MM.1S (cell line): ENCODE measurements around the gene SRM.
"Not testable (repeated sequence)": the region's sequence is repeated elsewhere in the genome, so short reads cannot be mapped to it uniquely, and the experiment has no call there.

Experiments
- DNase-seq: peaks from one replicate; pipeline ENCODE4 v3.0.0-alpha.2; 2015
- H2AFZ ChIP-seq: fragments of 300-600 bp; sonication (generic); 2 replicates; pipeline ENCODE4 v1.6.0; 2016; ENCODE audit warnings: antibody characterized with exemption, low read length
- H3F3A ChIP-seq: fragments of 300-600 bp; sonication (generic); 2 replicates; pipeline ENCODE4 v1.6.1; 2016; ENCODE audit warnings: mild to moderate bottlenecking, antibody characterized with exemption, low read length, moderate library complexity, mixed read lengths; ENCODE audit not compliant: insufficient read depth
- H3K27ac ChIP-seq: fragments of 300-600 bp; sonication (generic); 2 replicates; pipeline ENCODE4 v1.5.1; 2016; ENCODE audit warnings: mild to moderate bottlenecking, low read length
- H3K27me3 ChIP-seq: fragments of 300-600 bp; sonication (generic); replicated peaks from 2 replicates; pipeline ENCODE4 v1.6.0; 2016; ENCODE audit warnings: low read length; ENCODE audit not compliant: insufficient read depth
- H3K36me3 ChIP-seq: fragments of 300-600 bp; sonication (generic); replicated peaks from 2 replicates; pipeline ENCODE4 v1.6.1; 2016; ENCODE audit warnings: mild to moderate bottlenecking, low read length, mixed read lengths; ENCODE audit not compliant: insufficient read depth
- H3K4me1 ChIP-seq: fragments of 300-600 bp; sonication (generic); 2 replicates; pipeline ENCODE4 v1.6.1; 2016; ENCODE audit warnings: low read length, mixed read lengths
- H3K4me2 ChIP-seq: fragments of 300-600 bp; sonication (generic); 2 replicates; pipeline ENCODE4 v1.6.0; 2016; ENCODE audit warnings: low read depth, low read length
- H3K4me3 ChIP-seq: fragments of 300-600 bp; sonication (generic); 2 replicates; pipeline ENCODE4 v1.5.1; 2016; ENCODE audit warnings: low read length, mixed read lengths
- H3K79me2 ChIP-seq: fragments of 300-600 bp; sonication (generic); 2 replicates; pipeline ENCODE4 v1.6.1; 2016; ENCODE audit warnings: mixed run types, low read length, mixed read lengths
- H3K9ac ChIP-seq: fragments of 300-600 bp; sonication (generic); 2 replicates; pipeline ENCODE4 v1.6.1; 2016; ENCODE audit warnings: low read length, mixed read lengths
- H3K9me2 ChIP-seq: fragments of 300-600 bp; sonication (generic); replicated peaks from 2 replicates; pipeline ENCODE4 v1.6.1; 2016; ENCODE audit warnings: mild to moderate bottlenecking, low read length, mixed read lengths; ENCODE audit not compliant: insufficient read depth
- H3K9me3 ChIP-seq: fragments of 300-600 bp; sonication (generic); replicated peaks from 2 replicates; pipeline ENCODE4 v1.6.1; 2016; ENCODE audit warnings: mild to moderate bottlenecking, low read length, mixed read lengths; ENCODE audit not compliant: insufficient read depth
- H4K20me1 ChIP-seq: fragments of 300-600 bp; sonication (generic); 2 replicates; pipeline ENCODE4 v1.6.1; 2016; ENCODE audit warnings: mild to moderate bottlenecking, low read length, moderate library complexity, mixed read lengths; ENCODE audit not compliant: insufficient read depth
- CTCF ChIP-seq: fragments of 300-600 bp; sonication (generic); IDR thresholded peaks from 2 replicates; pipeline ENCODE4 v1.5.1; 2016; ENCODE audit warnings: antibody characterized with exemption, low read length, mixed read lengths
- EZH2 ChIP-seq: fragments of 300-600 bp; sonication (generic); optimal IDR thresholded peaks from 2 replicates; pipeline ENCODE3; 2017; ENCODE audit warnings: low read depth, mild to moderate bottlenecking, antibody characterized with exemption, low read length, mixed read lengths
- EZH2phosphoT487 ChIP-seq: fragments of 300-600 bp; sonication (generic); IDR thresholded peaks from 2 replicates; pipeline ENCODE4 v1.6.1; 2018; ENCODE audit warnings: antibody characterized with exemption, low read length

The SRM gene

GRCh38 chr1:11042065-11042464 lies 17.8 kb downstream of the SRM start:
- H3K27me3 ChIP-seq: 0 out of 2 replicates have a peak, but pooled peaks cover 6% of the 10 kb centered on the region
- no peak overlapping the region for H3K4me2 ChIP-seq
- H3F3A ChIP-seq: no peaks in the 10 kb centered on the region
- no peak overlapping the region for H2AFZ ChIP-seq
- H3K36me3 ChIP-seq: no peaks in the 10 kb centered on the region
- no peaks in the 10 kb centered on the region for H4K20me1 ChIP-seq
- no peaks in the 10 kb centered on the region for H3K79me2 ChIP-seq
- TF ChIP-seq EZH2 (no peak), EZH2phosphoT487 (no peak), CTCF (no peak)
- no peak for DNase-seq
- H3K9me2 ChIP-seq: no peaks in the 10 kb centered on the region
- no peaks in the 10 kb centered on the region for H3K9me3 ChIP-seq
- H3K4me1 ChIP-seq: no peaks in the 10 kb centered on the region
- H3K9ac ChIP-seq: no peak overlapping the region
- no peak overlapping the region for H3K27ac ChIP-seq
- no peak overlapping the region for H3K4me3 ChIP-seq

- no peak overlapping the region for H3K4me2 ChIP-seq
- no peaks in the 10 kb centered on the region for H3F3A ChIP-seq
- no peaks in the 10 kb centered on the region for H4K20me1 ChIP-seq
- H3K27me3 ChIP-seq: no peaks in the 10 kb centered on the region
- no peak overlapping the region for H3K4me3 ChIP-seq
- H3K36me3 ChIP-seq: no peaks in the 10 kb centered on the region
- H3K9me2 ChIP-seq: no peaks in the 10 kb centered on the region
- H3K27ac ChIP-seq: no peak overlapping the region
- no peak for DNase-seq
- H3K9me3 ChIP-seq: no peaks in the 10 kb centered on the region
- H2AFZ ChIP-seq: no peak overlapping the region
- no peaks in the 10 kb centered on the region for H3K4me1 ChIP-seq
- no peak overlapping the region for H3K9ac ChIP-seq
- no peak for TF ChIP-seq CTCF
- H3K79me2 ChIP-seq: no peaks in the 10 kb centered on the region
Measured at GRCh38 chr1:11041048-11041447, 18.8 kb downstream of the SRM start.

- H2AFZ ChIP-seq, H3K9ac ChIP-seq, H3K27ac ChIP-seq, H3F3A ChIP-seq, H3K27me3 ChIP-seq, H4K20me1 ChIP-seq, DNase-seq, H3K9me3 ChIP-seq, H3K79me2 ChIP-seq, H3K9me2 ChIP-seq, H3K36me3 ChIP-seq, H3K4me1 ChIP-seq, H3K4me2 ChIP-seq, H3K4me3 ChIP-seq: not testable (repeated sequence)
Measured at GRCh38 chr1:11040105-11040429, 19.8 kb downstream of the SRM start.

GRCh38 chr1:11039351-11040104 lies 20.3 kb downstream of the SRM start:
- Histone ChIP-seq H3K4me3 (no peak overlapping the region), H3K79me2 (no peaks in the 10 kb centered on the region), H3K9me2 (no peaks in the 10 kb centered on the region), H3K27ac (no peak overlapping the region), H3K27me3 (0 out of 2 replicates have a peak, but pooled peaks cover 3% of the 10 kb centered on the region), H3K4me1 (no peaks in the 10 kb centered on the region), H3K9me3 (no peaks in the 10 kb centered on the region), H3K9ac (no peak overlapping the region), H3K36me3 (no peaks in the 10 kb centered on the region), H2AFZ (no peak overlapping the region), H4K20me1 (no peaks in the 10 kb centered on the region), H3K4me2 (no peak overlapping the region), H3F3A (no peaks in the 10 kb centered on the region)
- no peak for TF ChIP-seq EZH2
- no peak for TF ChIP-seq EZH2phosphoT487
- no peak for TF ChIP-seq CTCF
- no peak for DNase-seq
